HEK293 (cell line): ENCODE results near the gene GCK.

Experiments
- CTCF ChIA-PET: fragments of 350-600 bp; formaldehyde crosslinking; extraction: SDS; loops from one replicate; lab custom pipeline; 2021; ENCODE audit warnings: antibody characterized with exemption; lab: Yijun Ruan, JAX
- POLR2A ChIA-PET: fragments of 300-600 bp; formaldehyde crosslinking; extraction: SDS; loops from one replicate; lab custom pipeline; 2020; ENCODE audit warnings: antibody characterized with exemption, inconsistent platforms; lab: Yijun Ruan, JAX
- H3K27ac ChIP-seq: fragments of 200-500 bp; sonication (Bioruptor generic); 2 replicates; pipeline ENCODE4 v1.5.1; 2014; ENCODE audit warnings: low read depth, low read length, control low read depth, inconsistent platforms; ENCODE audit errors: extremely low read depth
- H3K36me3 ChIP-seq, 2 experiments: fragments of 200-500 bp in 1 of 2; sonication (Bioruptor generic) in 1 of 2; 1 replicate in 1 of 2; 2 replicates in 1 of 2; pipeline ENCODE4 v1.5.1; 2014 to 2017; ENCODE audit warnings: inconsistent platforms in 2 of 2, low read length in 2 of 2; ENCODE audit not compliant: control insufficient read depth in 2 of 2, insufficient read depth in 1 of 2
- H3K4me1 ChIP-seq: fragments of 200-500 bp; sonication (Bioruptor generic); 2 replicates; pipeline ENCODE4 v1.5.1; 2014; ENCODE audit warnings: mild to moderate bottlenecking, low read length, inconsistent platforms; ENCODE audit not compliant: control insufficient read depth, insufficient read depth
- H3K4me3 ChIP-seq: 2 replicates; pipeline ENCODE4 v1.5.1; 2011; ENCODE audit warnings: low read depth, mild to moderate bottlenecking, control low read depth, low read length, moderate library complexity
- H3K9me3 ChIP-seq: fragments of 200-500 bp; sonication (Bioruptor generic); 2 replicates; pipeline ENCODE4 v1.5.1; 2014; ENCODE audit warnings: low read depth, low read length, inconsistent platforms; ENCODE audit not compliant: control insufficient read depth, insufficient read depth
- HIC1 ChIP-seq: fragments of 450-650 bp; formaldehyde crosslinking; IDR thresholded peaks from 2 replicates; pipeline ENCODE4 v1.5.1; 2016; ENCODE audit warnings: missing biosample characterization, missing genetic modification characterization
- HOXD13 ChIP-seq: sonication (generic); formaldehyde crosslinking; IDR thresholded peaks from 2 replicates; pipeline ENCODE4 v1.8.0; 2022; ENCODE audit warnings: missing genetic modification reagents, borderline replicate concordance
- IKZF3 ChIP-seq: fragments of 450-650 bp; IDR thresholded peaks from 2 replicates; pipeline ENCODE4 v1.5.0; 2018; ENCODE audit warnings: missing biosample characterization, mild to moderate bottlenecking, missing genetic modification characterization, moderate library complexity
- INSM2 ChIP-seq: fragments of 450-650 bp; formaldehyde crosslinking; IDR thresholded peaks from 2 replicates; pipeline ENCODE4 v1.5.1; 2016; ENCODE audit warnings: missing biosample characterization, missing genetic modification characterization
- KLF17 ChIP-seq: fragments of 450-650 bp; formaldehyde crosslinking; IDR thresholded peaks from 2 replicates; pipeline ENCODE4 v1.5.1; 2016; ENCODE audit warnings: missing biosample characterization, missing genetic modification characterization
- PRDM1 ChIP-seq: fragments of 450-650 bp; formaldehyde crosslinking; IDR thresholded peaks from 2 replicates; pipeline ENCODE4; 2016; ENCODE audit warnings: missing biosample characterization, missing genetic modification characterization
- TCF7L2 ChIP-seq: IDR thresholded peaks from 2 replicates; pipeline ENCODE4 v1.6.1; 2011; ENCODE audit warnings: low read depth, mild to moderate bottlenecking, inconsistent platforms, low read length, moderate library complexity, borderline replicate concordance
- YY1 ChIP-seq: fragments of 450-650 bp; formaldehyde crosslinking; IDR thresholded peaks from 2 replicates; pipeline ENCODE4 v1.5.1; 2018; ENCODE audit warnings: missing biosample characterization, missing genetic modification characterization
- ZBTB21 ChIP-seq: fragments of 450-650 bp; formaldehyde crosslinking; IDR thresholded peaks from 2 replicates; pipeline ENCODE4 v1.5.1; 2017; ENCODE audit warnings: missing biosample characterization, missing genetic modification characterization
- ZBTB7A ChIP-seq: fragments of 450-650 bp; formaldehyde crosslinking; IDR thresholded peaks from 2 replicates; pipeline ENCODE4 v1.5.1; 2016; ENCODE audit warnings: low read depth, missing biosample characterization, missing genetic modification characterization
- ZNF10 ChIP-seq: fragments of 450-650 bp; formaldehyde crosslinking; IDR thresholded peaks from 2 replicates; pipeline ENCODE4 v1.5.1; 2017; ENCODE audit warnings: missing biosample characterization, missing genetic modification characterization
- ZNF112 ChIP-seq: fragments of 450-650 bp; formaldehyde crosslinking; IDR thresholded peaks from 2 replicates; pipeline ENCODE4 v1.5.0; 2017; ENCODE audit warnings: missing biosample characterization, missing genetic modification characterization
- ZNF148 ChIP-seq: fragments of 450-650 bp; formaldehyde crosslinking; IDR thresholded peaks from 2 replicates; pipeline ENCODE4 v1.5.0; 2017; ENCODE audit warnings: missing biosample characterization, missing genetic modification characterization, borderline replicate concordance
- ZNF18 ChIP-seq: fragments of 450-650 bp; formaldehyde crosslinking; IDR thresholded peaks from 2 replicates; pipeline ENCODE4 v1.5.1; 2016; ENCODE audit warnings: missing biosample characterization, missing genetic modification characterization
- ZNF184 ChIP-seq: fragments of 450-650 bp; IDR thresholded peaks from 2 replicates; pipeline ENCODE4 v1.5.1; 2018; ENCODE audit warnings: missing biosample characterization, mild to moderate bottlenecking, missing genetic modification characterization
- ZNF223 ChIP-seq: fragments of 450-650 bp; formaldehyde crosslinking; IDR thresholded peaks from 2 replicates; pipeline ENCODE4 v1.5.1; 2016; ENCODE audit warnings: missing biosample characterization, missing genetic modification characterization
- ZNF23 ChIP-seq: fragments of 450-650 bp; formaldehyde crosslinking; IDR thresholded peaks from 2 replicates; pipeline ENCODE4 v1.5.1; 2016; ENCODE audit warnings: missing biosample characterization, missing genetic modification characterization, borderline replicate concordance
- ZNF248 ChIP-seq: fragments of 450-650 bp; formaldehyde crosslinking; IDR thresholded peaks from 2 replicates; pipeline ENCODE4 v1.5.1; 2017; ENCODE audit warnings: missing biosample characterization, missing genetic modification characterization
- ZNF341 ChIP-seq: fragments of 450-650 bp; formaldehyde crosslinking; IDR thresholded peaks from 2 replicates; pipeline ENCODE4; 2016; ENCODE audit warnings: low read depth, missing biosample characterization, missing genetic modification characterization
- ZNF366 ChIP-seq: fragments of 450-650 bp; formaldehyde crosslinking; conservative IDR thresholded peaks from 2 replicates; pipeline ENCODE4 v1.5.1; 2016; ENCODE audit warnings: missing biosample characterization, missing genetic modification characterization
- ZNF514 ChIP-seq: fragments of 450-650 bp; formaldehyde crosslinking; IDR thresholded peaks from 2 replicates; pipeline ENCODE4 v1.5.1; 2016; ENCODE audit warnings: missing biosample characterization, missing genetic modification characterization
- ZNF561 ChIP-seq: fragments of 450-650 bp; IDR thresholded peaks from 2 replicates; pipeline ENCODE4 v1.5.1; 2018; ENCODE audit warnings: missing biosample characterization, missing genetic modification characterization, borderline replicate concordance
- ZNF571 ChIP-seq: fragments of 450-650 bp; formaldehyde crosslinking; IDR thresholded peaks from 2 replicates; pipeline ENCODE4 v1.5.0; 2017; ENCODE audit warnings: missing biosample characterization, missing genetic modification characterization
- ZNF645 ChIP-seq: fragments of 450-650 bp; formaldehyde crosslinking; IDR thresholded peaks from 2 replicates; pipeline ENCODE4; 2016; ENCODE audit warnings: missing biosample characterization, missing genetic modification characterization
- ZNF707 ChIP-seq: fragments of 450-650 bp; formaldehyde crosslinking; IDR thresholded peaks from 2 replicates; pipeline ENCODE4 v1.5.1; 2016; ENCODE audit warnings: missing biosample characterization, missing genetic modification characterization
- ZSCAN16 ChIP-seq: fragments of 450-650 bp; formaldehyde crosslinking; IDR thresholded peaks from 2 replicates; pipeline ENCODE4 v1.5.1; 2016; ENCODE audit warnings: missing biosample characterization, missing genetic modification characterization

The GCK gene

GRCh38 chr7:44142028-44142427 is 47.2 kb downstream of the GCK start:
- H3K9me3 ChIP-seq, result no peaks in the 10 kb centered on the region
- no peaks in the 10 kb centered on the region for H3K4me1 ChIP-seq
- no peak overlapping the region for H3K27ac ChIP-seq
- H3K4me3 ChIP-seq, result no peak overlapping the region
- TF ChIP-seq ZNF707 (tag by site-specific recombination) (no peak), ZBTB7A (tag by site-specific recombination) (no peak), ZNF645 (tag by site-specific recombination) (no peak), ZNF248 (tag by site-specific recombination) (no peak), ZNF10 (no peak), IKZF3 (tag by site-specific recombination) (no peak), ZNF148 (tag by site-specific recombination) (no peak), ZNF341 (tag by site-specific recombination) (no peak)
- TF ChIP-seq, all 188 proteins: peak for 0
- CTCF ChIA-PET, result interaction anchor here (1.1 kb wide), 1 partner anchor 55 kb away, joined by 3 read pairs; no protein-coding TSS in a partner anchor
- POLR2A ChIA-PET, result interaction anchor here (0.5 kb wide), 1 partner anchor 77 kb away, joined by 4 read pairs; no protein-coding TSS in a partner anchor
- no peaks in the 10 kb centered on the region for H3K36me3 ChIP-seq

- ChIA-PET POLR2A (no interaction called here), CTCF (no interaction called here)
- no peak within 1 kb of the TSS for H3K4me3 ChIP-seq
- H3K27ac ChIP-seq, result no peak within 1 kb of the TSS
- H3K36me3 ChIP-seq, result no peaks in the 10 kb centered on the region
- H3K9me3 ChIP-seq, result no peaks in the 10 kb centered on the region
- no peak for TF ChIP-seq INSM2 (tag by site-specific recombination)
- TF ChIP-seq ZNF23, result no peak
- no peak for TF ChIP-seq PRDM1 (tag by site-specific recombination)
- TF ChIP-seq YY1 (tag by site-specific recombination), result no peak
- TF ChIP-seq ZNF223 (tag by site-specific recombination), result no peak
- TF ChIP-seq ZNF341 (tag by site-specific recombination), result no peak
- TF ChIP-seq ZNF112 (tag by site-specific recombination), result no peak
- TF ChIP-seq KLF17, result no peak
- no peak for TF ChIP-seq ZNF571 (tag by site-specific recombination)
- TF ChIP-seq ZNF184 (tag by site-specific recombination), result no peak
- TF ChIP-seq ZNF18 (tag by site-specific recombination), result no peak
- TF ChIP-seq ZNF366 (tag by site-specific recombination), result no peak
- no peak for TF ChIP-seq ZNF561 (tag by site-specific recombination)
- no peak for TF ChIP-seq ZNF514 (tag by site-specific recombination)
- TF ChIP-seq ZBTB21 (tag by site-specific recombination), result no peak
- TF ChIP-seq ZSCAN16 (tag by site-specific recombination), result no peak
- no peak for TF ChIP-seq HIC1 (tag by site-specific recombination)
- no peak for TF ChIP-seq TCF7L2
- no peak for TF ChIP-seq HOXD13 (CRISPR knock-in tag)
- no peaks in the 10 kb centered on the region for H3K4me1 ChIP-seq
Measured at GRCh38 chr7:44141221-44141850, 47.9 kb downstream of the GCK start, which contains the start of gene MYL7. MYL7 (minus strand) TSS chr7:44141332; CDS start chr7:44141305, 27 bp downstream.
